HEK293T (cell line): Measurements from ENCODE around the gene EPHB6.

Experiments
- ARNT ChIP-seq: fragments of 450-650 bp; IDR thresholded peaks from 2 replicates; pipeline ENCODE4 v1.6.1; 2017; ENCODE audit warnings: mild to moderate bottlenecking
- BHLHE40 ChIP-seq: fragments of 450-650 bp; IDR thresholded peaks from 2 replicates; pipeline ENCODE4 v1.6.1; 2016; ENCODE audit warnings: mild to moderate bottlenecking, moderate library complexity, borderline replicate concordance
- ELF4 ChIP-seq: fragments of 450-650 bp; IDR thresholded peaks from 2 replicates; pipeline ENCODE4 v1.6.1; 2017; ENCODE audit warnings: antibody characterized with exemption
- FOXK2 ChIP-seq: fragments of 450-650 bp; IDR thresholded peaks from 2 replicates; pipeline ENCODE4 v1.6.1; 2016; ENCODE audit warnings: mild to moderate bottlenecking
- HDGF ChIP-seq: fragments of 450-650 bp; IDR thresholded peaks from 2 replicates; pipeline ENCODE4 v1.6.1; 2017; ENCODE audit warnings: antibody characterized with exemption, borderline replicate concordance
- NFRKB ChIP-seq: fragments of 450-650 bp; IDR thresholded peaks from 2 replicates; pipeline ENCODE4 v1.6.1; 2016; ENCODE audit warnings: mild to moderate bottlenecking, moderate library complexity
- SP1 ChIP-seq: fragments of 450-650 bp; IDR thresholded peaks from 2 replicates; pipeline ENCODE4 v1.6.1; 2017
- ZNF384 ChIP-seq: fragments of 450-650 bp; IDR thresholded peaks from 2 replicates; pipeline ENCODE4 v1.6.1; 2016
- TF ChIP-seq, protein P1 (sequence below): fragments of 450-650 bp; IDR thresholded peaks from 2 replicates; pipeline ENCODE4 v1.6.1; 2016

DNA sequence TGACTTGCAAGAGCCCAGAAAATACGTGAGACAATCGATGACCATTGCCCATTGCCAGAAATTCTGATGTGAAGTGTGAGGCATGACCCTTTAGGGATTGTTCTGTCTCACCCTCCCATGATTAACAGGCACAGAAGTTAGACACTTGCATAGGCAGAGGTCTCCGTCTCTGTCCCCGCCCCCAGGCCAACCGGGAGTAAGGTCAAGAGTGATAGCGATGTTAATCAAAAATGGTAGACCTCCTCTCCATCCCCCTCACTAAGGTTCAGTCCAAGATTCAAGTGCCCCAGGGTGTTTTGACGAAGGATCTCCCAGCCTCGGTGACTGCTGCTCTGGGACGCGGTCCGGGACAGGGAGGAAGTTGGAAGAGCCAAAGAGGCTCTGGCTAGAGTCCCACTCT is 53.4 kb downstream of the EPHB6 start:
- no peak for TF ChIP-seq BHLHE40
- TF ChIP-seq HDGF, result no peak
- no peak for TF ChIP-seq ELF4
- no peak for TF ChIP-seq SP1
- TF ChIP-seq ZNF384, result no peak
- TF ChIP-seq ARNT, result no peak
- TF ChIP-seq, protein P1, sequence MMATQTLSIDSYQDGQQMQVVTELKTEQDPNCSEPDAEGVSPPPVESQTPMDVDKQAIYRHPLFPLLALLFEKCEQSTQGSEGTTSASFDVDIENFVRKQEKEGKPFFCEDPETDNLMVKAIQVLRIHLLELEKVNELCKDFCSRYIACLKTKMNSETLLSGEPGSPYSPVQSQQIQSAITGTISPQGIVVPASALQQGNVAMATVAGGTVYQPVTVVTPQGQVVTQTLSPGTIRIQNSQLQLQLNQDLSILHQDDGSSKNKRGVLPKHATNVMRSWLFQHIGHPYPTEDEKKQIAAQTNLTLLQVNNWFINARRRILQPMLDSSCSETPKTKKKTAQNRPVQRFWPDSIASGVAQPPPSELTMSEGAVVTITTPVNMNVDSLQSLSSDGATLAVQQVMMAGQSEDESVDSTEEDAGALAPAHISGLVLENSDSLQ, result no peak
- no peak for TF ChIP-seq NFRKB
- TF ChIP-seq FOXK2, result no peak
